ENCODE data around the gene ZCCHC8.

ZCCHC8 gene

DNA sequence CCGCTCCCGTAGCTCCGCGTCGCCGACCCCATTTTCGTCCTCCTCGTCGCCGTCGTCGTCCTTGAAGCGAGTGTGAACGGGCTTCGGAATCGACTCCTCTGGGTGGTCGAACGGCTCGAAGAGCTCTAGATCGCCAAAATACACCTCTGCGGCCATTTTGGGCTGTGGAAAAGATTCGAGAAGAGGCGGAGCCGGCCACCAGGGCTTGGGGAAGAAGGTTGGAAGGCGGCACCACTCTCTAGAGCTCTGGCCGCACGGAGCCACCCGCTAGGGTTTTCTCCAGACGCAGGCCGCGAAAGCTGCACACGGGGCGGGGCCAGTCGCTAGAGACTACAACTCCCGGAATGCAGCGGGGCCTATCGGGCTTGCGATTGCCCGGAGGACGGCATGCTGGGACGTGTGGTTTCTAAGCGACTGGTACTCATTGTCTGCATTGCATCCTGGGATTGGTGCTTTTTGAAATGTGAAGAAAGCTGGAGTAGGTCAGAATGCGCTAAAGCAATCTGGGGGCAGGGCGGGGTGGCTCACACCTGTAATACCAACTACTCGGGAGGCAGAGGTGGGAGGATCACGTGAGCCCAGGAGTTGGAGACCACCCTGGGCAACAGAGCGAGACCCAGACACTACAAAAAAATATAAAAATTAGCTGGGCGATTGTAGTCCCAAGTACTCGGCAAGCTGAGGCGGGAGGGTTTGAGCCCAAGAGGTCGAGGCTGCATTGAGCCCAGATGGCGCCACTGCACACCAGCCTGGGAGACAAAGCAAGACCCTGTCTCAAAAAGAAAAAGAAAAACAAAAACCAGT, at the start of gene ZCCHC8:
ZCCHC8 (minus strand) TSS at position 248 of the 804 bp plus-strand sequence; CDS start at position 156, 92 bp downstream.
- peak; percentile 95 for ATAC-seq
- TF ChIP-seq, protein P1, sequence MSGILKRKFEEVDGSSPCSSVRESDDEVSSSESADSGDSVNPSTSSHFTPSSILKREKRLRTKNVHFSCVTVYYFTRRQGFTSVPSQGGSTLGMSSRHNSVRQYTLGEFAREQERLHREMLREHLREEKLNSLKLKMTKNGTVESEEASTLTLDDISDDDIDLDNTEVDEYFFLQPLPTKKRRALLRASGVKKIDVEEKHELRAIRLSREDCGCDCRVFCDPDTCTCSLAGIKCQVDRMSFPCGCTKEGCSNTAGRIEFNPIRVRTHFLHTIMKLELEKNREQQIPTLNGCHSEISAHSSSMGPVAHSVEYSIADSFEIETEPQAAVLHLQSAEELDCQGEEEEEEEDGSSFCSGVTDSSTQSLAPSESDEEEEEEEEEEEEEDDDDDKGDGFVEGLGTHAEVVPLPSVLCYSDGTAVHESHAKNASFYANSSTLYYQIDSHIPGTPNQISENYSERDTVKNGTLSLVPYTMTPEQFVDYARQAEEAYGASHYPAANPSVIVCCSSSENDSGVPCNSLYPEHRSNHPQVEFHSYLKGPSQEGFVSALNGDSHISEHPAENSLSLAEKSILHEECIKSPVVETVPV (CRISPR knock-in tag; IDR thresholded peaks at IDR 0.05), result 0 out of 2 replicates have a peak, but pooled peaks have one; percentile 18
- no peak for TF ChIP-seq TOX (CRISPR knock-in tag; IDR thresholded peaks at IDR 0.05; ENCODE audit: borderline replicate concordance)

DNA sequence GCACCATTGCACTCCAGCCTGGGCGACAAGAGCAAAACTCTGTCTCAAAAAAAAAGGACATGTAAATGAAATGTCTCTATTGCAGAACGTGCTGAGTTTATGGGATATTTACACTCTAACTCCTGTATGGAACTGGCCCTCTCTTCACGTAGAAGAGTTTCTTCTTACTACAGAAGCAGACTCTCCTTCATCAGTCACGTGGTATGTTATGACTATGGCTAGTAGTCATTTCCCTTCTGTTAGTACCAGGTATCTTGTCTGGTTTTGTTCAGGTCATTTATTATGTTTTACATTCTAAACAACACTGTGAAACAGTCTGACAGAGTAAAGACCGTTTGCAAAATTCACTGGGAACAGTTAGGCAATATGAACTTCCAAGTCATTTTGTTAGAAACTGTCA, 46.6 kb upstream of the ZCCHC8 start:
- TF ChIP-seq GLIS3 (CRISPR knock-in tag; IDR thresholded peaks at IDR 0.05), result no peak
- no peak for TF ChIP-seq ZNF70 (CRISPR knock-in tag; IDR thresholded peaks at IDR 0.05)
- no peak for TF ChIP-seq OSR1 (CRISPR knock-in tag; IDR thresholded peaks at IDR 0.05)
- TF ChIP-seq TOX (CRISPR knock-in tag; IDR thresholded peaks at IDR 0.05; ENCODE audit: borderline replicate concordance), result no peak
- no peak for TF ChIP-seq ARNTL (CRISPR knock-in tag; IDR thresholded peaks at IDR 0.05; ENCODE audit: borderline replicate concordance, low read depth)
- no peak for TF ChIP-seq RARB (CRISPR knock-in tag; IDR thresholded peaks at IDR 0.05)
- TF ChIP-seq, protein P2, sequence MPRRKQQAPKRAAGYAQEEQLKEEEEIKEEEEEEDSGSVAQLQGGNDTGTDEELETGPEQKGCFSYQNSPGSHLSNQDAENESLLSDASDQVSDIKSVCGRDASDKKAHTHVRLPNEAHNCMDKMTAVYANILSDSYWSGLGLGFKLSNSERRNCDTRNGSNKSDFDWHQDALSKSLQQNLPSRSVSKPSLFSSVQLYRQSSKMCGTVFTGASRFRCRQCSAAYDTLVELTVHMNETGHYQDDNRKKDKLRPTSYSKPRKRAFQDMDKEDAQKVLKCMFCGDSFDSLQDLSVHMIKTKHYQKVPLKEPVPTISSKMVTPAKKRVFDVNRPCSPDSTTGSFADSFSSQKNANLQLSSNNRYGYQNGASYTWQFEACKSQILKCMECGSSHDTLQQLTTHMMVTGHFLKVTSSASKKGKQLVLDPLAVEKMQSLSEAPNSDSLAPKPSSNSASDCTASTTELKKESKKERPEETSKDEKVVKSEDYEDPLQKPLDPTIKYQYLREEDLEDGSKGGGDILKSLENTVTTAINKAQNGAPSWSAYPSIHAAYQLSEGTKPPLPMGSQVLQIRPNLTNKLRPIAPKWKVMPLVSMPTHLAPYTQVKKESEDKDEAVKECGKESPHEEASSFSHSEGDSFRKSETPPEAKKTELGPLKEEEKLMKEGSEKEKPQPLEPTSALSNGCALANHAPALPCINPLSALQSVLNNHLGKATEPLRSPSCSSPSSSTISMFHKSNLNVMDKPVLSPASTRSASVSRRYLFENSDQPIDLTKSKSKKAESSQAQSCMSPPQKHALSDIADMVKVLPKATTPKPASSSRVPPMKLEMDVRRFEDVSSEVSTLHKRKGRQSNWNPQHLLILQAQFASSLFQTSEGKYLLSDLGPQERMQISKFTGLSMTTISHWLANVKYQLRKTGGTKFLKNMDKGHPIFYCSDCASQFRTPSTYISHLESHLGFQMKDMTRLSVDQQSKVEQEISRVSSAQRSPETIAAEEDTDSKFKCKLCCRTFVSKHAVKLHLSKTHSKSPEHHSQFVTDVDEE (CRISPR knock-in tag; IDR thresholded peaks at IDR 0.05), result no peak
- no peak for TF ChIP-seq SNAI2 (CRISPR knock-in tag; IDR thresholded peaks at IDR 0.05)
- no peak for TF ChIP-seq CSDC2 (CRISPR knock-in tag; IDR thresholded peaks at IDR 0.05)
- TF ChIP-seq, protein P3, sequence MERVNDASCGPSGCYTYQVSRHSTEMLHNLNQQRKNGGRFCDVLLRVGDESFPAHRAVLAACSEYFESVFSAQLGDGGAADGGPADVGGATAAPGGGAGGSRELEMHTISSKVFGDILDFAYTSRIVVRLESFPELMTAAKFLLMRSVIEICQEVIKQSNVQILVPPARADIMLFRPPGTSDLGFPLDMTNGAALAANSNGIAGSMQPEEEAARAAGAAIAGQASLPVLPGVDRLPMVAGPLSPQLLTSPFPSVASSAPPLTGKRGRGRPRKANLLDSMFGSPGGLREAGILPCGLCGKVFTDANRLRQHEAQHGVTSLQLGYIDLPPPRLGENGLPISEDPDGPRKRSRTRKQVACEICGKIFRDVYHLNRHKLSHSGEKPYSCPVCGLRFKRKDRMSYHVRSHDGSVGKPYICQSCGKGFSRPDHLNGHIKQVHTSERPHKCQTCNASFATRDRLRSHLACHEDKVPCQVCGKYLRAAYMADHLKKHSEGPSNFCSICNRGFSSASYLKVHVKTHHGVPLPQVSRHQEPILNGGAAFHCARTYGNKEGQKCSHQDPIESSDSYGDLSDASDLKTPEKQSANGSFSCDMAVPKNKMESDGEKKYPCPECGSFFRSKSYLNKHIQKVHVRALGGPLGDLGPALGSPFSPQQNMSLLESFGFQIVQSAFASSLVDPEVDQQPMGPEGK (CRISPR knock-in tag; IDR thresholded peaks at IDR 0.05; ENCODE audit: borderline replicate concordance), result no peak
- no peak for TF ChIP-seq ESRRG (CRISPR knock-in tag; IDR thresholded peaks at IDR 0.05)
- TF ChIP-seq, protein P4, sequence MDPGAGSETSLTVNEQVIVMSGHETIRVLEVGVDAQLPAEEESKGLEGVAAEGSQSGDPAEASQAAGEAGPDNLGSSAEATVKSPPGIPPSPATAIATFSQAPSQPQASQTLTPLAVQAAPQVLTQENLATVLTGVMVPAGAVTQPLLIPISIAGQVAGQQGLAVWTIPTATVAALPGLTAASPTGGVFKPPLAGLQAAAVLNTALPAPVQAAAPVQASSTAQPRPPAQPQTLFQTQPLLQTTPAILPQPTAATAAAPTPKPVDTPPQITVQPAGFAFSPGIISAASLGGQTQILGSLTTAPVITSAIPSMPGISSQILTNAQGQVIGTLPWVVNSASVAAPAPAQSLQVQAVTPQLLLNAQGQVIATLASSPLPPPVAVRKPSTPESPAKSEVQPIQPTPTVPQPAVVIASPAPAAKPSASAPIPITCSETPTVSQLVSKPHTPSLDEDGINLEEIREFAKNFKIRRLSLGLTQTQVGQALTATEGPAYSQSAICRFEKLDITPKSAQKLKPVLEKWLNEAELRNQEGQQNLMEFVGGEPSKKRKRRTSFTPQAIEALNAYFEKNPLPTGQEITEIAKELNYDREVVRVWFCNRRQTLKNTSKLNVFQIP (CRISPR knock-in tag; IDR thresholded peaks at IDR 0.05; ENCODE audit: borderline replicate concordance, low read depth), result no peak
- TF ChIP-seq, protein P1 (CRISPR knock-in tag; IDR thresholded peaks at IDR 0.05), result no peak
- no peak for ATAC-seq

DNA sequence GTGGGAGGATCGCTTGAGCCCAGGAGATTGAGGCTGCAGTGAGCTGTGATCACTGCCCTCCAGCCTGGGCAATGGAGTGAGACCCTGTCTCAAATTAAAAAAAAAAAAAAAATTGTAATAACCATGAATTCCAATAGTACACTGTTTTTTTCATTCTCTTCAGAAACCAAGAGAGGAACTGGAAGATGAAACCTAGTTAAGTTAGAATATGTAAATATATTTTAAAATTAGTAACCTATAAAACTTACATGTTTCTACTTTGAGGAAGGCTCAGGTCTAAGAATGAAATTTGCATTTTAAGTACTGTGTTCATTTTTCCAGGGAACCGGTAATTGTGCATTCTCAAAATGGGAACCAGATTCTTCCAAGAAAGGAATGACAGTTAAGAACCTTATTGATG, 45.1 kb upstream of the ZCCHC8 start:
- ATAC-seq, result no peak
- no peak for TF ChIP-seq OSR1 (CRISPR knock-in tag; IDR thresholded peaks at IDR 0.05)
- no peak for TF ChIP-seq ZNF8 (CRISPR knock-in tag; IDR thresholded peaks at IDR 0.05)
- TF ChIP-seq ZNF565 (CRISPR knock-in tag; conservative IDR thresholded peaks at IDR 0.05; ENCODE audit: low read depth), result no peak
- TF ChIP-seq PPARA (CRISPR knock-in tag; IDR thresholded peaks at IDR 0.05; ENCODE audit: borderline replicate concordance), result no peak
- no peak for TF ChIP-seq ZFP3 (CRISPR knock-in tag; IDR thresholded peaks at IDR 0.05)

DNA sequence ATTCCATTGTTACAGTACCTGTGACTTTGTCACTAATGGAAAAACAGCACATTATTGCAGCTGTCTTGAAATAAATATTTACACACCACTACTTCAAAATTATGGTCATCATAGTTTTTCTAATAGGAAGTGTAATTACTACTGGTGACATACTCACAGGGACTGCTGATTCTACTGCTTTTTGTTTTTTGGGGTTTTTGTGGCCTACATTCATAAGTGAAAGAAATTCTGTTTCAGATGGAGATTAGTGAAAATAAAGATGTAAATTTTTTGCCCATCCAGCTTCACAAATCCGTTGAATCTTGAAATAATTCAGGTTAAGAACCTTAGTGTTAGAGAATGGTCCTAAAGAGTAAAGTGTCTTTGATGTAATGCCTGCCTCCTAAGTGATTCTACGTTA, 43.8 kb upstream of the ZCCHC8 start:
- no peak for ATAC-seq
- TF ChIP-seq, protein P2 (CRISPR knock-in tag; IDR thresholded peaks at IDR 0.05), result no peak
- no peak for TF ChIP-seq ESRRG (CRISPR knock-in tag; IDR thresholded peaks at IDR 0.05)
